Measurements from ENCODE around the gene SLC35E4.
"Not testable (repeated sequence)": the region's sequence is repeated elsewhere in the genome, so short reads cannot be mapped to it uniquely, and the experiment has no call there.

The SLC35E4 gene

GRCh38 chr22:30612789-30613188 lies 22.8 kb upstream of the SLC35E4 start:
- no peak for DNase-seq (ENCODE audit: low spot score)

- no peak for DNase-seq (ENCODE audit: low spot score)
Measured at GRCh38 chr22:30614268-30614667, 21.3 kb upstream of the SLC35E4 start.

DNA sequence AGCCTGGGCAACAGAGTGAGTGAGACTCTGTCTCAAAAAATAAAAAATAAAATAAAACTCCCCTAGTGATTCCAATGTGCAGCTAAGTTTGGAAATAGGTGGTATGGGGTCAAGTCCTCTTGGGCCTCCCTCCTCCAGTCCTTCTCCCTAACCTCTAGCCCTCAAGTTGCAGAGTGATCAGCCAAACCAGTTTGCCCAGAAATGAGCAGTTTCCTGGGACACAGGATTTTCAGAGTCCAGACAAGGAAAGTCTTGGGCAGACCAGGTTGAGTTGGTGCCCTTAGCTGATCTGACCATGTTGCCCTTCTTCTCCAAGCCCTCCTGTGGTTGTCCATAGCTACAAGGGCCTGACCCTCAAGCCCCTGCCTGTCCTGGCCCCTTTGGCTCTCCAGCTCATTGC lies 20.7 kb upstream of the SLC35E4 start:
- DNase-seq (ENCODE audit: low spot score), result no peak

DNA sequence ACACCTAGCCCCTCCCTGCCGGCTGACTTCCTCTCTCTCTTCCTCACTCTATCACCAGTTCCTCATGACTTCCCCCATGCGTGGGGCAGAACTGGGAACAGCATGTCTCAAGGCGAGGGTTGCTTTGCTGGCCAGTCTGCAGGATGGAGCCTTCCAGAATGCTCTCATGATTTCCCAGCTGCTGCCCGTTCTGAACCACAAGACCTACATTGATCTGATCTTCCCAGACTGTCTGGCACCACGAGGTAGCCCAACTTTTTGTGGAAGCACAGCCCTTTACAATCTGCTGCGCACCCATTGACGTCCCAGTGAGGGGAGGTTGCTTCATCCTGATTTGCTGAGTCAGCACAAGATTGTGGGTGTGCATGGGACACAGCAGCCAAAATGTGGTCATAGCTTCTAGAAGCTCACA lies 20.0 kb upstream of the SLC35E4 start:
- no peak for DNase-seq (ENCODE audit: low spot score)

- no peak for DNase-seq (ENCODE audit: low spot score)
Measured at GRCh38 chr22:30617819-30618218, 17.8 kb upstream of the SLC35E4 start.

DNA sequence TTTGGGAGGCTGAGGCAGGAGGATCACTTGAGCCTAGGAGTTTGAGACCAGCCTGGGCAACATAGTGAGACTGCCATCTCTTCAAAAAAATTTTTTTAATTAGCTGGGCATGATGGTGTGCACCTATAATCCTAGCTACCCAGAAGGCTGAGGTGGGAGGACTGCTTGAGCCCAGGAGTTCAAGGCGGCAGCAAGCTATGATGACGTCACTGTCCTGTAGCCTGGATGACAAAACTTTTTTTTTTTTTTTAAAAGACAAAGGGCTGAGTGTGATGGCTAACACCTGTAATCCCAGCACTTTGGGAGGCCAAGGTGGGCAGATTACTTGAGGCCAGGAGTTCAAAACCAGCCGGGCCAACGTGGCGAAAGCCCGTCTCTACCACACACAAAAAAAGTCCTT lies 15.7 kb upstream of the SLC35E4 start:
- DNase-seq (ENCODE audit: low spot score), result not testable (repeated sequence)

DNA sequence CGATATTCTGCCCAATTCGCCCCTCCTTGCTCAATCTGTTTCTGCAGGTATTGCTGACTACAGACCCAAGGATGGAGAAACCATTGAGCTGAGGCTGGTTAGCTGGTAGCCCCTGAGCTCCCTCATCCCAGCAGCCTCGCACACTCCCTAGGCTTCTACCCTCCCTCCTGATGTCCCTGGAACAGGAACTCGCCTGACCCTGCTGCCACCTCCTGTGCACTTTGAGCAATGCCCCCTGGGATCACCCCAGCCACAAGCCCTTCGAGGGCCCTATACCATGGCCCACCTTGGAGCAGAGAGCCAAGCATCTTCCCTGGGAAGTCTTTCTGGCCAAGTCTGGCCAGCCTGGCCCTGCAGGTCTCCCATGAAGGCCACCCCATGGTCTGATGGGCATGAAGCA lies 9.2 kb upstream of the SLC35E4 start:
- DNase-seq (ENCODE audit: low spot score), result no peak

DNA sequence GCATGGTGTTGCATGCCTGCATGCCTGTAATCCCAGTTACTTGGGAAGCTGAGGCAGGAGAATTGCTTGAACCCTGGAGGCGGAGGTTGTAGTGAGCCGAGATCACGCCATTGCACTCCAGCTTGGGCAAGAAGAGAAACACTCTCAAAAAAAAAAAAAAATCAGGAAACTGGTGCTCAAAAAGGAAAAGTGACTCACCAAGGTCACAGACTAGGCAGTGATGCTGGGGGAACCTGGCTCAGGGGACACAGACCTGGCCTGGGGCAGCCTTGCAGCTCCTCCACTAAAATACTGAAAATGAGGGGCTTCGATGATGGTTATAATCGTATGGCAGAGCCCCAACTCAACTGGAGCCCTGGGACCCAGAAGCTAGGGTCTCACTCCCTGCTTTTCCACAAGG lies 8.1 kb upstream of the SLC35E4 start:
- DNase-seq (ENCODE audit: low spot score), result no peak

DNA sequence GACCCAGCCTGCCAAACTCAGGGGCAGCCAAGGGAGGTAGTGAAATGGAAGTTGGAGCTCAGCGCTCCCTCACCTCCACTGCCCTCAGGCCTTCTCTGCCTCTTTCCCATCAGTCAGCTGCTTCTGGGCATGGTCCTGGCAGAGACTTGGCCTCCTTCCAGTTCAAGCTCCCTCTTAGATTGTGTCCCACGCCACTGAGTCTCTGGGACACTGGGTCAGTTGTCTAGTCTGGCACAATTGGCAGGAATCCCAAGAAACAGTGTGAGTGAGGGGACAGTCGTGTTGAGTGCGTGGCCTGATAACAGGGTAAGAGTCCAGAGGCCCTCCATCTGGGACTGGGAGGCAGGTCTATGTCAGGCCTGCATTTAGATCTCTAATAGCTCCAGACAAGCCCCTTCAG lies 7.1 kb upstream of the SLC35E4 start:
- DNase-seq (ENCODE audit: low spot score), result no peak

- not testable (repeated sequence) for DNase-seq (ENCODE audit: low spot score)
Measured at GRCh38 chr22:30631469-30631868, 4.1 kb upstream of the SLC35E4 start.

DNA sequence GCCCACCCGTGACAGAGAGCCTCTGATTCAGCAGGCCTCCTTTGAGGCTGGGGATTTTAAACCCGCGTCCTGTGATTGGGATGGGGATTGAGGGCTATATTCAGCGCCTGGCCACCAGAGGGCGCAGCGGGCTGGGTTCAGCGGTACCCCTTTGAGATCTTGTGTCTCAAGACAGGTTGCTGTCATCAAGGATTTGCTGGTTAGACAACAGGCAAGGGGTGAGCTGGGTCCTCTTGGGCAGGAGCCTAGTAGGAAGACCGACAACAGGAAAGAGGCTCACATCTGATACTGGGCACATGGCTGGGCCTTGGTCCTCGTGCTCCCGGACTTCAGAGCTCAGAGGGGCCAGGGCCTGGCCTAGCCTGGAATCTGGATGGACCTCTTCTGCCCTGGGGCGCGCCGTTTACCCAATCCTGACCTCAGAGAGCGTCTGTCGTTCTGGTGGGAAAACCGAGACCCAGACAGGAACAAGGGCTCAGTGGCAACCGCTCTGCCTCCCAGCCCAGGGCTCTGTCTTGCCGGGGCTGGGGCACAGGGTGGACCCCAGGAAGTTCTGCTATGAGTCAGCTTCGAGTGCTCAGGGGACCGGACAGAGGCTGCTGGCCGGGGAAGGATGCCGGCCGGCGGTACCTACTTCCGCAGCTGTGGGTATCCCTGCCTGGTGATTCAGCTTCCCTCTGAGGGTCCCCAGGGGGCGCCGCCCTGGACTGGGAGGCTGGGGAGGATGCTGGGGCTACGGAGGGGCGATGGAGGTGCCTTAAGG lies 929 bp upstream of the SLC35E4 start:
- DNase-seq (ENCODE audit: low spot score), result peak; percentile 91

GRCh38 chr22:30636226-30637077 lies 871 bp downstream of the SLC35E4 start:
- no peak for DNase-seq (ENCODE audit: low spot score)

DNA sequence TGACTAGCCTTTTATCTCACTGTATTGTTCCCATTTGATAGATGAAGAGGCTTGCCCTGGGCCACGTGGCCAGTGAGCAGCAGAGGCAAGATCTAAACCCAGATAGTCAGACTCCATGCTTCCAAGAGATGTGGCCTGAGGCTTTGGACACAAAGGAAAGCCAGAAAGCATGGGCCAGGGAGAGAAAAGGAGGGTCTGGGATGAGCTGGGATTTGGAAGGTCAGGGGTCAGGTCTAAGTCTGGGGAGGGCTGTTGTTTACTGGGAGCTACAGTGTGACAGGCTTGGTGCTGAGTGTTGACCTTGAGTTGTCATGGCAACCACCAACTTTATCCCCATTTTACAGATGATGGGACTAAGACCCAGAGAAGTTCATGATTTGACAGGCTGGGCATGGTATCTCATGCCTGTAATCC lies 2.1 kb downstream of the SLC35E4 start:
- no peak for DNase-seq (ENCODE audit: low spot score)

GRCh38 chr22:30640361-30640760 lies 4.8 kb downstream of the SLC35E4 start:
- DNase-seq (ENCODE audit: low spot score), result no peak

GRCh38 chr22:30640839-30641430 lies 5.4 kb downstream of the SLC35E4 start:
- DNase-seq (ENCODE audit: low spot score), result no peak

- DNase-seq (ENCODE audit: low spot score), result no peak
Measured at GRCh38 chr22:30643055-30643875, 7.7 kb downstream of the SLC35E4 start.

DNA sequence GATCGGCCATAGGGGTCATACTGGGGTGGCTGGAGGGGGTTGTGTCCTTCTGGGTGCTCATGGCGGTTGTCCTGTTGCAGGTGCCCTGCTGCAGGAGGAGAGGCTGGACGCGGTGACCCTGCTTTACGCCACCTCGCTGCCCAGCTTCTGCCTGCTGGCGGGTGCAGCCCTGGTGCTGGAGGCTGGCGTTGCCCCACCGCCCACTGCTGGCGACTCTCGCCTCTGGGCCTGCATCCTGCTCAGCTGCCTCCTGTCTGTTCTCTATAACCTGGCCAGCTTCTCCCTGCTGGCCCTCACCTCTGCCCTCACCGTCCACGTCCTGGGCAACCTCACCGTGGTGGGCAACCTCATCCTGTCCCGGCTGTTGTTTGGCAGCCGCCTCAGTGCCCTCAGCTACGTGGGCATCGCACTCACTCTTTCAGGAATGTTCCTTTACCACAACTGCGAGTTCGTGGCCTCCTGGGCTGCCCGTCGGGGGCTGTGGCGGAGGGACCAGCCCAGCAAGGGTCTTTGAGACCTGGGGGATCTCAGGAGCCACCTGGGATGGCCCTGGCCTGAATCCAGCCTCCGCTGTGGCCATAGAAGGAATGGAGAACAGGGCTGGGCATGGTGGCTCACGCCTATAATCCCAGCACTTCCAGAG lies 11.1 kb downstream of the SLC35E4 start:
- no peak for DNase-seq (ENCODE audit: low spot score)

GRCh38 chr22:30647536-30647935 lies 12.0 kb downstream of the SLC35E4 start:
- DNase-seq (ENCODE audit: low spot score), result no peak

DNA sequence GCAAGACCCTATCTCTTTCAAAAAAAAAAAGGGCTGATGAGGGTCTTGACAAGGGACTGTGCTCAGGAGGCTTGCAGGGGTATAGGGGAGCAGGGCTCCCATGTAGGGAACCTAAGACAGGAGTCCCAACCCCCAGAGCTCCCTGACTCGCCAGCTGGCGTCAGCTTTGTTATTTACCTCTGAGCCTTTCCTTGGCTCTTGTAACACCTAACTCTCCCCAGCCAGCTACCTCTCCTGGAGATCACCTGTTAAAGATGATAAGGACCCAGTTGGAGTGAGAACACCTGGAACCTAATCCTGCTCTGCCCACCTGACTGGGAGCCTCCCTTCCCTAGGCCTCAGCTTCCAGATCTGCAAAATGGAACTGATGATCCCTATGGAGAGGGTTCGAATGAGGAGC lies 13.2 kb downstream of the SLC35E4 start:
- DNase-seq (ENCODE audit: low spot score), result no peak

GRCh38 chr22:30649430-30650007 lies 13.9 kb downstream of the SLC35E4 start:
- DNase-seq (ENCODE audit: low spot score), result peak; percentile 84

DNA sequence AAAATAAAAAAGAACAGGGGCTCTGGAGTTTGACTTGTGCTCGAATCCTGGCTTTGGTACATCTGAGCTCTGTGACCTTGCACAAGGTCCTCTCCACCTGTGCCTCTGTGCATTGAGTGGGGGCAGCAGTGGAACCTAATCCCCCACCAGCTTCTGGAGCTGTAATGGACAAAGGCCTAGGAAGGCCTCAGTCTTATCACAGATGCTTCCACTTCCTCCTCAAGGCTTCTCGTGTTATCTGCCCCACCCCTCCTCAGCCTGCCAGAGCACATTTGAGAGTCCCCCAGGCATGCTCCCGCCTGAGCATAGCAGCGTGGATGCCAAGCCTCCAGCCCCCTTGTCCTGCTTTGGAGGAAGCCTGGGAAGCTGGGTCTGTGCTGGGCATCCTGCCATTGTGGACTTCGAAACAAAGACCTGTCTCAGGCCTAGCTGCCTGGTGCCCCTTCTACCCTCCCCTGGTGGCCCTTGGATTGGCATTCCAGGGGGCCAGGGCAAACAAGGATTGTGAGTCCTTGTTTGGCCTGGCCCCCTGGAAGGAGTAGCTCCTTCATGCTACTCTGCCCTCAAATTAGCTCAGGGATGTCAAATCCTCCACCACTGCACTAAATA lies 15.0 kb downstream of the SLC35E4 start:
- no peak for DNase-seq (ENCODE audit: low spot score)

Data from CD4-positive, alpha-beta T cell treated with Interleukin-2 at 100 ng/mL for 4 hours (primary cell).